Gastroesophageal sphincter (tissue), 3 donors: ENCODE data around the gene ICAM3.

ENCODE experiments used
- CTCF ChIP-seq, 4 experiments: fragments of 200-600 bp in 2 of 4; fragments of 450-650 bp in 2 of 4; sonication (generic) in 1 of 4; IDR thresholded peaks; one replicate each; pipeline ENCODE4 v1.5.1; 2017 to 2019; ENCODE audit warnings: antibody characterized with exemption in 4 of 4, mild to moderate bottlenecking in 2 of 4, moderate library complexity in 2 of 4
- EP300 ChIP-seq: sonication (generic); formaldehyde crosslinking; IDR thresholded peaks from one replicate; pipeline ENCODE4 v1.6.1; 2017; ENCODE audit warnings: antibody characterized with exemption, mild to moderate bottlenecking

GRCh38 chr19:10295847-10296591 lies 43.4 kb downstream of the ICAM3 start:
- no peak for TF ChIP-seq CTCF (IDR thresholded peaks at IDR 0.05)
- TF ChIP-seq EP300: no peak
